Mammary epithelial cell (primary cell): ENCODE measurements around the gene TSPAN14.

ENCODE experiments used
- EZH2 ChIP-seq: IDR thresholded peaks from 2 replicates; pipeline ENCODE4 v1.6.1; 2012; ENCODE audit warnings: low read length, inconsistent platforms, borderline replicate concordance
- TF ChIP-seq, protein P1 (sequence below), 2 donors: IDR thresholded peaks in 1 of 2; conservative IDR thresholded peaks in 1 of 2; 2 replicates each; pipeline ENCODE4 v1.5.1; 2011 to 2012; ENCODE audit warnings: inconsistent platforms in 2 of 2, low read length in 2 of 2, mild to moderate bottlenecking in 2 of 2, control low read depth in 1 of 2, low read depth in 1 of 2; ENCODE audit not compliant: insufficient read depth in 1 of 2; ENCODE audit errors: extremely low read depth in 1 of 2

DNA sequence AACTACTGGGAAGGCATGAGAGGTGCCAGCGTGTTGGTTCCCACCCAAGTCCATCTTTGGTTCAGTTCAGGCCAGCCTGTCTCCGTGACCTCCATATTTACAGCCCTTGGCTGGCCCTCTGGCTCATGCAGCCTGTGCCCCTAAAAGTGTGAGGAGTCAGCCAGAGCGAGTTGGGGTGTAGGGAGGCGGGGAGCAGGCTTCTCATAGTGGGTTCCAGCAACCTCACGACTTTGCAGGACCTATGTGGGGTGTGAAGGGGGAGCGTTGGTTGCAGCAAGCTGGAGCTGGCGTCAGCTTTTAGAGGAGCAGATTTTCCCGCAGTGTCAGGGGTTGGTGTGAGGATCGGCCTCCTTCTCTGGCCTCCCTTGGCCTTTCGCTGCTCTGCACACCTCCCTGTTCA lies 9.8 kb downstream of the TSPAN14 start:
- TF ChIP-seq, protein P1, sequence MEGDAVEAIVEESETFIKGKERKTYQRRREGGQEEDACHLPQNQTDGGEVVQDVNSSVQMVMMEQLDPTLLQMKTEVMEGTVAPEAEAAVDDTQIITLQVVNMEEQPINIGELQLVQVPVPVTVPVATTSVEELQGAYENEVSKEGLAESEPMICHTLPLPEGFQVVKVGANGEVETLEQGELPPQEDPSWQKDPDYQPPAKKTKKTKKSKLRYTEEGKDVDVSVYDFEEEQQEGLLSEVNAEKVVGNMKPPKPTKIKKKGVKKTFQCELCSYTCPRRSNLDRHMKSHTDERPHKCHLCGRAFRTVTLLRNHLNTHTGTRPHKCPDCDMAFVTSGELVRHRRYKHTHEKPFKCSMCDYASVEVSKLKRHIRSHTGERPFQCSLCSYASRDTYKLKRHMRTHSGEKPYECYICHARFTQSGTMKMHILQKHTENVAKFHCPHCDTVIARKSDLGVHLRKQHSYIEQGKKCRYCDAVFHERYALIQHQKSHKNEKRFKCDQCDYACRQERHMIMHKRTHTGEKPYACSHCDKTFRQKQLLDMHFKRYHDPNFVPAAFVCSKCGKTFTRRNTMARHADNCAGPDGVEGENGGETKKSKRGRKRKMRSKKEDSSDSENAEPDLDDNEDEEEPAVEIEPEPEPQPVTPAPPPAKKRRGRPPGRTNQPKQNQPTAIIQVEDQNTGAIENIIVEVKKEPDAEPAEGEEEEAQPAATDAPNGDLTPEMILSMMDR (conservative IDR thresholded peaks at IDR 0.05 in 1 of 2, IDR thresholded peaks at IDR 0.05 in 1 of 2; ENCODE audit: extremely low read depth in 1 of 2, insufficient read depth in 1 of 2, low read depth in 1 of 2, low read length in 2 of 2), result no peak
- TF ChIP-seq EZH2, result no peak
